GM15510 (cell line): ENCODE results near the gene TPM2.

Experiments
- POLR2A ChIP-seq: IDR thresholded peaks from 3 replicates; pipeline ENCODE4 v1.6.1; 2011; ENCODE audit warnings: borderline replicate concordance; ENCODE audit not compliant: insufficient read length; ENCODE audit errors: extremely low read depth

The TPM2 gene

DNA sequence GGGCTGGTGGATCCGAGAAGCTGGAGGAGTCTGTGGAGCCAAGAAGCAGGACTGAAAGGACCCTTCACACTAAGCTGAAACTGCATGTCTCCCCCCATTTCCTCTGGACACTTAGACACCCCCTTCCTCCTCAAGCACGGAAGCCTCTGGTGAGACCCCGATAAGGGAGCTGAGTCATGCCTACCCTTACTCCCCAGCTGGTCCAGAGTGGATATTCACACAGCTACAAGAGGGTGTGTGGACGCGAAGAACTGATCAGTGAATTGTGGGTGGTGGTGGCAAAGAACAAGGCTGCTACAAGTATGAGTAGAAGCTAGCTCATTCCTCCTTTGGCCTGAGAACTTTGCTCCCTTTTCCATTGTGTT is 37.9 kb upstream of the TPM2 start:
- no peak for TF ChIP-seq POLR2A

DNA sequence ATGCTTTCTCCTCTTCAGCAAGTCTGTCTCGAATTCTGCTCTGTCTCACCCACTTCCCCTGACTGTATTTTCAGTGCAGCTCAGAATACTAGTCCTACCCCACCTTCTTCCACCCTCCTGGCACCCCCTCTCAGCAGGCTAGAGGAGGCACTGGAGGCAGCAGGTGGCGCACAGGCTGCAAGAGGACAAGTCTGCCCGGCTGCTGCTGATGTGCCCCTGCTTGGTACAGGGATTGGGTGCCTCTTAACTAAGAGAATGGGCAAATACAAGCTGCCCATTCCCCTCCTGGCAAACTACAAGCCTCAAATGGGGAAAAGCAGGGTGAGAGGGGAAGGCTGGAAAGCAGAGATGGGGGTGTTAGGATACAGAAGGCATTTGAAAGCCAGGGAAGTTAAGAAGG is 37.2 kb upstream of the TPM2 start:
- no peak for TF ChIP-seq POLR2A

DNA sequence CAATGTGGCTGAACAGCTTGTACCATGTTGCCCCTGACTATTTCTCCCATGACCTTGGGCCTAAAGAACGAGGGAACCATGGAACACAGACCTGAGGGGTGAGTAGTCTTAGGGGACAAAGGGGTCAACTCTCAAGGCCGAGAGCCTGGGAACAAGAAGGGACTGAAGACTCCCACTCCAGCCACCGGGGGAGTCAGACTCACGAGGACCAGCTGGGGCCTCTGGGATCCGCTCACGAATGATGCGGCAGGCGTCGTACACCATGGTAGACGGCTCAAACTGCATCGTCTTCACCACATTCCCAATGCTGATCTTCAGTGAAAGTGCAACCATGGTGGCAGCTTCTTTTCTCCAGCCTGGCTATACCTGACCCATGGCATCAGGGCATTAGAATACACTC is 35.6 kb upstream of the TPM2 start:
- TF ChIP-seq POLR2A = no peak

DNA sequence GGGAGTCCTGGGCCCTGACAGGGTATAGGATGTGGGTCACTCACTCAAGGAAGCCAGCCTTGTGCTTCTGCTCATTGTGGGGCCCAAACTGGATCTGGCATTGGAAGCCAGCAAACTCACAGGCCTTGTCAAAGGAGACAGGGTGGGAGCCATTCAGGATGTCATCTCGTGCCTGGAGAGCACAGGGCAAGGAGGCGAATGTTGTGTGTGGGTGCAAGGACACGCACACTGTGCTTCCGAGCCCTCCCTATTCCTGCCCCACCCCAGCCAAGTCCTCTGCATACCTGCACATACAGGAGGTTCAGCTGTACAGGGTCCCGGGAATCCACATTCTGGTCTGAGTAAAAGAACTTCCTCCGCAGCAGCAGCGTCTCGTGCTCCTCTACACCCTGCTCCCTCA is 34.2 kb upstream of the TPM2 start:
- TF ChIP-seq POLR2A = no peak

DNA sequence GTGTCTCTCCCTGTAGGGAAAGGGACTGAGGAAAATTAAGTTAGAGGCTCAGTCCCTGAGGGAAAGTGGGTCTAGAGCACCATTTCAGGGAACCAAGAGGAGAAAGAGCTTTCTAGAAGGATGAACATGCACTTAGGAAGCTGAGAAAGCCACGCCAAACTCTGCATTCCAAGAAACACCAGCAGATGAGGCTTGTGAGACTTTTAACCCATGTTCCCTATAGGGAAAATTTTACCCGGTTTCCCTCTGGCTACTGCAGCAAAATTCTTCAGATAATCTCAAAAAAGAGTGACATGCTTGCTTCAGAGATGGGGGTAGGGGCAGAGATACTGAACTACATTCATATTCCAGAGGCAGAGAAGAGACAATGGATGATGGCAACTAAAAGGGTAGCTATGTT is 33.7 kb upstream of the TPM2 start:
- no peak for TF ChIP-seq POLR2A

DNA sequence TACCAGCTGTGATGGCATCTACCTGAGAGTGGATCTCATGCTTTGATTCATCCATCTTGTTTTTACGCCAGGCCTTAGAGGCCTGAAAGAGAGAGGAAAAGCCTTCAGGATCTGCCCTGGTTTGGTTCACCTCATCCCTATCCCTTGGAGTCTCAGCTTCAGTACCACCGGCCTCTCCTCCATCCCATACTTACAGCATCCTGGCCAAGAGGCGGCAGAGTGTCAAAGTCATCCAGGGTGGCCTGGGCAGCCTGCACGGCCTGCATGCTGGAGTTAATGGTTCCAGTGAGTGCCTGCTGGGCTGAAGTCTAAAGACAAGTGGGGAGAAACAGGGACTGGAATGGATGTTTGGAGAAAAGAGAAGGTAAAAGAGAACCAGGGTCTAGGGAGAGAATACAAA is 29.8 kb upstream of the TPM2 start:
- TF ChIP-seq POLR2A = no peak

DNA sequence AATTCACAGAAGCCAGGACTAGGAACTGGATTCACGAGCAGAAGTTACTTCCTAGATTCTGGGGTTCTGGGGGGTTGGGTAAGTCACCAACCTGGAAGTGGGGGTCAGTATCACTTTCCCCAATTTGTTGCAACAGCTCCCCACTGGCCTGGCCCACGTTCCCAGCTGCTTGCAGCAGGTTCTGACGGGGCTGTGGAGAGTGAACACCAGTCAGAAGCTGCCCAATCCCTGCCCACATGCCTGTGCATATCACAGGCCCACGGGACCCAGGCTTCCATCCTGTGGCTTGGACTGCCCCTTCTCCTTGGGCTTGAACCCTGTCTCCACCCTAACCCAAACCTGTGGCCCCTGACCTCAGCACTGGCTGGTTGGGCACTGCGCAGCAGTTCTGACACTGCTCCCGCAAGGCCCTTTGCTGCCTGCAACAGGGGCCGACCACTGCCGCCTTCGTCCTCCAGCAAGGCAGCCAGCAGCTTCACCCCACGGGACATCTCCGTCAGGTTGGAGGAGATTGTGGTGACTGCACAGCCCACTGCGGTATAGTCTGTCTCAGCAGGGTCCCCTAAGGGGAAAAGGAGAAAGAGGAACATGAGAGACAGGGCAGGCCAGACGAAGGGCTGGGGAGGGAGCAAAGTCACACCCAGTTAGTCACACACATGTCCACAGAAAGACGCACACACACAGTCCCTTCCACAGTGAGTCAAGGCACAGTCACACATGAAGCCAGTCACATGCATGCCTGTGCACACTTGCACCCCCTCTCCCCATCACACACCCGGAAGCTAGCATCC is 29.2 kb upstream of the TPM2 start:
- TF ChIP-seq POLR2A = no peak

DNA sequence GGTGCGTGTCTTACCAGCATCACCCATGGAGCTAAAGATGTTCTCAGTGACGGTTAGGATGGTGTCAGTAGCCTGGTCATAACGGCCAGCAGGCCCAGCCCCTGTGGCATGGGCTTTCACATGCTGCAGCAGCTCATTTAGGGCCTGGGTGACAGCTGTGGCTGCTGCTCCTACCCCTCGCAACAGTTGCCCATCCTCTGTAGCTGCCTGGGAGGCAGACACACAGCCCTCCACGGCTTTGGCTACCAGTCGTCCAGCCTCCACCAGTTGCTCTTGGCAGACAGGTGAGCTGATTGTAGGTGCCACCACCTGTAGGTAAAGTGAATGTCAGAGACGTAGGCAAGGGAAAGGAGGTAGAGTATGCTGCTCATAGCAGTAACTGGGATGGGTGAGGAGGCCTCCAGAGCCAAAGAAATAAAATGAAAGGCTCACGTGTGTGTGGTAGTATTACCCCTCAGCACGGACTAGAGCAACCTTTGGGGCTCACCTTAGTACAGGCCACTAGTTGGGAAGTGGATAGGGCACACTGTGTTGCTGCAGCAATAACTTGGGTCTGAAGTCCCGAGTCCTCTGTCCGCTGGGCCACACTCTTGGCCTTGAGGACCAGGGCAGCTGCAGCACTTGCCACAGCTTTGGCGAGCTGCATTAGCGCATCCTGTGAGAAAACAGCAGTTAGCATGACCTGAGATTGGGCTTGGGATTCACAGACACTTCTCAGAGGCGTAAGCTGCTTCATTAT is 27.6 kb upstream of the TPM2 start:
- no peak for TF ChIP-seq POLR2A

DNA sequence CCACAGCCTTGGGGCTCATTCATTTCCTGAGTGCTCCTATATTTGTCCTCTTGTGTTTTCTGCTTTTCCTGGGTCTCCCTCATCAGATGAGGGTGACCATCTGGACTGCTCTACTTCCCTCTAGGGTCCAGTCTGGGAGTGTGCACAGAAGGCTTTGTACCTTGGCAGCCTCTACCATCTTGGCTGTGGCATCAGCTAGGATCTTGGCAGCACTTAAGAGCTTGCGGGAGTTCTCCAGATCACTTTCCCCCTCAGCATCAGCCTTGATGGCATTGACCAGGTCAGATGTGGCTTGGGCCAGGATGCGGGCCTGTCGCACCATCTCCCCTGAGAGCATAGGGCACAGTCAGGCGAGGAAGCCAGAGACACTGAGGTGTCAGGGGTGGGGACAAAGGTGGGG is 26.5 kb upstream of the TPM2 start:
- no peak for TF ChIP-seq POLR2A

DNA sequence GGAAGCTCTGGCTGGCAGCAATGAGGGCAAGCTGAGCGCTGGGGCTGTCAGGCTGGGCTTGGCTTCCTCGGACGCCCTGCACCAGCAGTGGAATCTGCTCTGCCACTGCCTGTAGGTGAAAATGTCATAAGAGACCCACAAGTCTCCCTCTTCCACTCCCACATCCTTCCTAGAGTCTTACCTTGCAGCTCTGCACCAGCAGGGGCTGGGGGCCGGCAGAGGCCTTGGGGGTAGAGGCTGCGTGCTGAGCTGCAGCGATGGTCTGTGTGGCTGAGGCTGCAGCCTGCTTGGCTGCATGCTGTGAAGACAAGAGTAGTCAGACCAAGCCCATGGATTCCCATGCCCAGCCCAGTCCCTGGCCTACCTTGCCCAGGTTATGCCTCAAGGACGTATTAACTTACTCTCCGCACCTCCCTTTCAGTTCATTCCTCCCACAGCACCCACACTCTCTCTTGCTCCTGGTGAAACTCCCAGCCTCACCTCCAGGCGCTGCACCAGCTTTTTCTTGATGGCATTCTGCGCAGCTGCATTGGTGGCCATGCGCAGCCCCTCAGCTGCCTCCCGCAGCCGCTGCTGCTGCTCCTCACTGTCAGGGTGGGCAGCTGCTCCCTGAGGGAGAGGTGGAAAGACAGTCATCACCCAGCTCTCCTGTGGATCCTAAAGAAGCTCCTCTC is 25.0 kb upstream of the TPM2 start:
- TF ChIP-seq POLR2A = no peak

DNA sequence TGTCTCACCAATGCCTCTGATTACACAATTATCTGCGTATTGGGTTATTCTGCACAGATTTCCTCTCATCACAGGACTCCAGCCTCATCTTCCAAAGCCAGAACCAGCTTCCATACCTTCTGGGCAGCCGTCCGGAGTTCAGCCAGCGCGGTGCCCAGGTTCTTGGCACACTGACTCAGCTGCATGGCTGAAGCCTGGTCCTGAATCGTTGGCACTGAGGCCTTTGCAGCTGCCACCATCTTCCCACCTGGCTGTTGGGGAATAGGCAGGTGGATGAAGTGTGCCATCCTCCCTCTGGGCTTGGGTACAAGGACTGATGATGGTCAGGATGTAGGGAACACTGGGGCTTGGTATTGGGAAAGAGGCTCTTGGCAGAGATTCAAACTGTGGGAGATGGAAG is 24.4 kb upstream of the TPM2 start:
- no peak for TF ChIP-seq POLR2A

DNA sequence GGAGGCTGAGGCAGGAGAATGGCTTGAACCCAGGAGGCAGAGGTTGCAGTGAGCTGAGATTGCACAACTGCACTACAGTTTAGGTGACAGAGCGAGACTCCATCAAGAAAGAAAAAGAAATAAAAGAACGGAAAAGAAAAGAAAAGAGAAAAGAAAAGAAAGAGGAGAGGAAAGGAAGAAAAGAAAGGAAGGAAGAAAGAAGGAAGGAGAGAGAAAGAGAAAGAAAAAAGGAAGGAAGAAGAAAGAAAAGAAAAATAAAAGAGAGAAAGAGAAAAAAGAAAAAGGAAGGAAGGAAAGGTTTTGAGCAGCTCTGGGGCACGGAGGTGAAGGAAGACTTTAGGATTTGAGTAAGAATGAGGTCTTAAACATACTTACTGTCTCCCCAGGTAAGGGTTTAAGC is 23.9 kb upstream of the TPM2 start:
- no peak for TF ChIP-seq POLR2A

DNA sequence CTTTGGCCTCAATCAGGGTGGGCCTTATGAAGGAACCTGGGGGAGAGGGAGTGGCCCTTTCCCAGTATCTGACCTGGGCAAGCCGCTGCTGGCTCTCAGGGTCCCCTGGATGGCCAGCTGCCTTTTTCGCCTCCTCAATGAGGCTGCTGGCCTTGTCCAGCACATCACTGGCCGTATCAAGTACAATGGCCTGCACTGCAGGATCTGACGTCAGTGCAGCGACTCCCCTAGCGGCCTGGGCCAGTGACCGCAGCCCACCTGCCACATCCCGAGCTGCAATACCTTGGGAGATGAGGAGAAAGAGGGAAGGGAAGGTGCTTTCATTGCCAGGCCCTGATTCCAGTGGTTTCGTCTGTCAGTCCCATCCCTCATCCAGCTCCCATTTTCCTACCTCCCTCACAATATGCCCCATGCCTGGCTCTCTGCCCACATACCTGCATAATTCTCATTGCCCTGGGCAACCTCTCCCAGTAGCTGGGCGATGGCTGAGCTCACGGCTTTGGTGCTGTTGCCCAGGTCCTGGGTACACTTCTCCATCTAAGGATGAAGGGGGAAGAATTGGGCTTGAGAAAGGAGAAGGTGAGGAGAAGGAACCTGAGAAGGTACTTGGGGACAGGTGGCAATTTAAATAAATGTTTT is 23.2 kb upstream of the TPM2 start:
- no peak for TF ChIP-seq POLR2A

DNA sequence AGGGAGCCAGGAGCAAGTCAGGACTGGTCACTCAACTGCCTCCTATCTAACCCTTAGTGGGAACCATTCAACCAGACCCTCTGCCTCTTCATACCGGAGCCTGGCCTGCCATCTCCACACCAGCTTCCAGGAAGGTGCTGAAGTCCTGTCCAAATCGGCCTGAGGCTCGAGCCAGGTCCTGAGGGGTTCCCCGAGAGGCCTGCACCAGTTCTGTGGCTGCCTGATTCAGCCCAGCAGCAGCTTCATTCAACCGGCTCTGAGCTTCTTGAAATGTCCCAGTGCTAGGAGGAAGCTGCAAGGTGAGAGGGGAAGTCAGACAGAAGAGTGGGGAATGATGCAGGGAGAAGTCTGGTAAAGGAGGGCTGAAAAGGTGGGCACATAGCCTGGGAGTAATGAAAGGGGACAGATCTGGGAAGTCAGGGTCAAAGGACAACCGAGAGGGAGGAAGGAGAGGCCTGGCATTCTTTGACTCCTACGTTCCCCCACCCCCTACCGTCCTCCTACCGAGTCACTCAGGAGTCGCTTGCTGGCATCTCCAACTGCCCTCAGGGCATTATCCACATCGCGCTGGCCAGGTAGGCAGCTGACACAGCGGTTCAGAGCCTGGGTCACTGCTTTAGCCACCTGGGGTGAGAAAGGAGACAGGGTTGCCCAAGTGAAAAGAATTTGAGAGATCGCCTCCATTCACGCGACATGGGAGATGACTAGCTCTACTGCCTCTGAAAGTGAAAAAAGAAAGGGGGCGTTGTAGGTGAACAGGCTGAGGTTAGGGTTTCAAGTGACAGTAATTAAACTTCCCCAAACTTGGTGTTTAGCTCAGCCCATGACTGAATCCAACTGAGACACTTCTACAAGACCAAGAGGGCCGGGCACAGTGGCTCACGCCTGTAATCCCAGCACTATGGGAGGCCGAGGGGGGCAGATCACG is 22.0 kb upstream of the TPM2 start:
- no peak for TF ChIP-seq POLR2A
